Activated CD4-positive, alpha-beta T cell treated with anti-CD3 and anti-CD28 coated beads for 24 hours (primary cell): ENCODE results near the gene COL21A1.
"Not testable (repeated sequence)": the region's sequence is repeated elsewhere in the genome, so short reads cannot be mapped to it uniquely, and the experiment has no call there.

Experiments used
- DNase-seq, 2 donors: peaks; one replicate each; pipeline ENCODE4 v3.0.0-alpha.2; 2020; ENCODE audit warnings: low read depth in 2 of 2

COL21A1 gene

GRCh38 chr6:56246881-56247653 is at the start of gene COL21A1:
Gene COL21A1, minus strand, starts transcription at chr6:56247580. Its CDS starts 64,962 bp downstream, at chr6:56182618.
- no peak for DNase-seq

GRCh38 chr6:56293781-56294180 is 46.4 kb upstream of the COL21A1 start:
- DNase-seq: no peak

- no peak for DNase-seq
These were observed 45.3 kb upstream of the COL21A1 start for GRCh38 chr6:56292505-56293181.

- DNase-seq: no peak
These were observed 44.0 kb upstream of the COL21A1 start for GRCh38 chr6:56291302-56291917.

- no peak for DNase-seq
These were observed 42.3 kb upstream of the COL21A1 start for GRCh38 chr6:56289721-56290120.

GRCh38 chr6:56288347-56288746 is 41.0 kb upstream of the COL21A1 start:
- DNase-seq: no peak

GRCh38 chr6:56282391-56282790 is 35.0 kb upstream of the COL21A1 start:
- no peak for DNase-seq

- DNase-seq: no peak
These were observed 32.7 kb upstream of the COL21A1 start for GRCh38 chr6:56280126-56280525.

- no peak for DNase-seq
These were observed 32.1 kb upstream of the COL21A1 start for GRCh38 chr6:56279331-56280080.

GRCh38 chr6:56278171-56278591 is 30.8 kb upstream of the COL21A1 start:
- no peak for DNase-seq

GRCh38 chr6:56270812-56271441 is 23.5 kb upstream of the COL21A1 start:
- no peak for DNase-seq

GRCh38 chr6:56268266-56268665 is 20.9 kb upstream of the COL21A1 start:
- no peak for DNase-seq

- no peak for DNase-seq
These were observed 18.6 kb upstream of the COL21A1 start for GRCh38 chr6:56266011-56266410.

- no peak for DNase-seq
These were observed 16.4 kb upstream of the COL21A1 start for GRCh38 chr6:56263596-56264315.

GRCh38 chr6:56260593-56260992 is 13.2 kb upstream of the COL21A1 start:
- DNase-seq: not testable (repeated sequence)

- DNase-seq: no peak
These were observed 12.1 kb upstream of the COL21A1 start for GRCh38 chr6:56259234-56260077.

GRCh38 chr6:56255349-56255748 is 8.0 kb upstream of the COL21A1 start:
- DNase-seq: no peak

GRCh38 chr6:56250266-56250665 is 2.9 kb upstream of the COL21A1 start:
- no peak for DNase-seq

GRCh38 chr6:56247654-56248122 is 308 bp upstream of the COL21A1 start:
- no peak for DNase-seq

- no peak for DNase-seq
These were observed 869 bp downstream of the COL21A1 start for GRCh38 chr6:56246541-56246880.
